Neutrophil (primary cell): Measurements from ENCODE around the gene DGKE.

Experiments used
- H3K27ac ChIP-seq: fragments of 200-600 bp; sonication (generic); 2 replicates; pipeline ENCODE4 v1.5.1; 2016; ENCODE audit warnings: mild to moderate bottlenecking, moderate library complexity
- H3K27me3 ChIP-seq: fragments of 200-600 bp; sonication (generic); 2 replicates; pipeline ENCODE4 v1.6.0; 2016; ENCODE audit warnings: mild to moderate bottlenecking
- H3K36me3 ChIP-seq: fragments of 200-600 bp; sonication (generic); 2 replicates; pipeline ENCODE4 v1.5.1; 2017
- H3K4me1 ChIP-seq, 2 experiments: fragments of 200-600 bp in 1 of 2; sonication (generic) in 1 of 2; 1 replicate in 1 of 2; 2 replicates in 1 of 2; pipeline versions ENCODE4 v1.5.1 to v1.6.1; 2013 to 2016; ENCODE audit warnings: low read depth in 1 of 2, low read length in 1 of 2, mild to moderate bottlenecking in 1 of 2, moderate library complexity in 1 of 2; ENCODE audit not compliant: control insufficient read depth in 1 of 2, insufficient read depth in 1 of 2
- H3K4me3 ChIP-seq, 2 experiments: fragments of 200-600 bp in 1 of 2; sonication (generic) in 1 of 2; 1 replicate in 1 of 2; 2 replicates in 1 of 2; pipeline ENCODE4 v1.5.1; 2013 to 2016; ENCODE audit warnings: low read depth in 1 of 2, low read length in 1 of 2, mild to moderate bottlenecking in 1 of 2, moderate library complexity in 1 of 2
- H3K9me3 ChIP-seq: fragments of 200-600 bp; sonication (generic); 2 replicates; pipeline ENCODE4 v1.5.1; 2016
- CTCF ChIP-seq: fragments of 200-600 bp; sonication (generic); IDR thresholded peaks from 2 replicates; pipeline ENCODE4 v1.5.1; 2016; ENCODE audit warnings: antibody characterized with exemption

DGKE gene

DNA sequence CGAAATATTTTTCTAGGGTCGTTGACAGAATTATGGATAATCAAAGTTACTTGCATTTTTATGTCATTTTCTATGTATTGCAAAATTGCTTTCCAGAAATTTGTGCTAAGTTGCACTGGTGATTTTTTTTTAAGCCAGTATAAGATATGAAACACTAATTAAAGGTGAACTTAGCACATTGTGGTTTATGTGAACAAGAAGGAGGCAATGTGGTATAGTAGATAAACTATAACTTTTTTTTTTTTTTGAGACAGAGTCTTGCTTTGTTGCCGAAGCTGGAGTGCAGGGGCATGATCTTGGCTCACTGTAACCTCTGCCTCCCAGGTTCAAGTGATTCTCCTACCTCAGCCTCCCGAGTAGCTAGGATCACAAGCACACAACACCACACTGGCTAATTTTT lies 13.2 kb downstream of the DGKE start:
- Histone ChIP-seq H3K27me3 (no peaks in the 10 kb centered on the region), H3K27ac (no peak overlapping the region), H3K4me1 (no peaks in the 10 kb centered on the region), H3K9me3 (no peaks in the 10 kb centered on the region), H3K36me3 (no peaks in the 10 kb centered on the region), H3K4me3 (no peak overlapping the region)
- TF ChIP-seq CTCF: no peak

DNA sequence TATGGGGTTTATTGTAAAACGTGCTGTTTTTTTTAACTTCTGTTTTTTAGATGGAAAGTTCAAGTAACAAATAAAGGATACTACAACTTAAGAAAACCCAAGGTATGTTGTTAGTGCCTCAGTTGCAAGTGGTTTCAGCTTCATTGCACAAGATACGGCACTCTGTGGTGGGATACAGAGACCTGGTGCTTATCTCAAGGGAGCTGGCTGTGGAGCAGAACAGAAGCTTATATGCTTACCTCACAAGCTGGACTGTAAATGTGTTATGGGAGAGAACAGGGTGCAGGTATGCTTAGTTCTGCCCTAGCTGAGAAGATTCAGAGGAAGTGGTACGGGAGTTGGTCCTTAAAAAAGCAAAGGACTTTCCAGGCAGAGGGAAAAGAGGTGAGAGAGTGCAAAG lies 15.2 kb downstream of the DGKE start:
- H3K27ac ChIP-seq: no peak overlapping the region
- no peaks in the 10 kb centered on the region for H3K4me1 ChIP-seq
- H3K27me3 ChIP-seq: no peaks in the 10 kb centered on the region
- no peak overlapping the region for H3K4me3 ChIP-seq
- no peak for TF ChIP-seq CTCF
- H3K9me3 ChIP-seq: no peaks in the 10 kb centered on the region
- H3K36me3 ChIP-seq: no peaks in the 10 kb centered on the region

DNA sequence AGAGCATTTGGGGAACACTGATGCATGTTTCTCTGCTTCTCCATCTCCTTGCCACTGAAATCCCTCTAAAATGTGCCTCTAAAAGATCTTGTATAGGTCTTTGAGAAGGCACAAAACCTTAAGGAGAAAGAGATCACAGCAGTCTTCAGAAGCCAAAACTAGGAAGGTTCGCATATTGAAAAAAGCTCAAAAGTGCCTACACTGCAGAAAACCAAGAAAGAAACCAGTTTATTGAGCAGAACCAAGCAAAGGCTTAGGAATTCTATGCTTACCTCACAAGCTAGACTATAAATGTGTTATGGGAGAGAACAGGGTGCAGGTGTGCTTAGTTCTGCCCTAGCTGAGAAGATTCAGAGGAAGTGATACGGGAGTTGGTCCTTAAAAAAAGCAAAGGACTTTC lies 16.6 kb downstream of the DGKE start:
- H3K4me1 ChIP-seq: no peaks in the 10 kb centered on the region
- no peaks in the 10 kb centered on the region for H3K27me3 ChIP-seq
- no peak overlapping the region for H3K4me3 ChIP-seq
- no peaks in the 10 kb centered on the region for H3K36me3 ChIP-seq
- no peaks in the 10 kb centered on the region for H3K9me3 ChIP-seq
- no peak for TF ChIP-seq CTCF
- H3K27ac ChIP-seq: no peak overlapping the region

- H3K4me1 ChIP-seq: no peaks in the 10 kb centered on the region
- H3K27me3 ChIP-seq: no peaks in the 10 kb centered on the region
- no peak overlapping the region for H3K27ac ChIP-seq
- H3K36me3 ChIP-seq: no peaks in the 10 kb centered on the region
- H3K9me3 ChIP-seq: no peaks in the 10 kb centered on the region
- H3K4me3 ChIP-seq: no peak overlapping the region
- no peak for TF ChIP-seq CTCF
Measured at GRCh38 chr17:56851008-56851407, 17.1 kb downstream of the DGKE start.

- no peaks in the 10 kb centered on the region for H3K9me3 ChIP-seq
- H3K4me3 ChIP-seq: no peak overlapping the region
- no peaks in the 10 kb centered on the region for H3K27me3 ChIP-seq
- no peaks in the 10 kb centered on the region for H3K4me1 ChIP-seq
- no peak for TF ChIP-seq CTCF
- no peaks in the 10 kb centered on the region for H3K36me3 ChIP-seq
- H3K27ac ChIP-seq: no peak overlapping the region
Measured at GRCh38 chr17:56861899-56862298, 27.9 kb downstream of the DGKE start.

DNA sequence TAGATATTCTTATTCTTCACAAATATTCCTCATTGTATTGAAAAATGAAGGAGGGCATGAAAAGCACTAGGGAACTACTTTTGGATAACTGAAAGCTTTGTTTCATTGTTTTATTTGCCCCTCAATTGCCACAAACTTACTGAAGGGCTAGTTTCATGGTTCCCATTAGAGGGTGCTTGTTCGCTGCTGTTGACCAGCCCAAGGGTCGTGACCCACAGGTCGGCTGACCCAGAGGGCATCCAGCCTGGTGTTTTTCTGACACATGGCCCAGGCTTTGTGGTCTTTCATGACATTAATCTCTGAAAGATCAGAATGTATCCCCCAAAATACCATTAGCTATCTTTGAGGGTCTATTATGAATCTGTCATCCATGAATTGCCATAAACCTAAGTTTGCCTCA lies 30.0 kb downstream of the DGKE start:
- no peaks in the 10 kb centered on the region for H3K9me3 ChIP-seq
- H3K36me3 ChIP-seq: no peaks in the 10 kb centered on the region
- no peak overlapping the region for H3K4me3 ChIP-seq
- no peaks in the 10 kb centered on the region for H3K4me1 ChIP-seq
- H3K27ac ChIP-seq: no peak overlapping the region
- H3K27me3 ChIP-seq: no peaks in the 10 kb centered on the region
- no peak for TF ChIP-seq CTCF
